Left lung (tissue), 10 donors: ENCODE measurements around the gene NOTCH1. TPM values are rescaled to one million over a fixed set of nuclear protein-coding genes. Genes with fewer than 3 reads are reported as not detected.

Experiments
- ATAC-seq: fragments of 200-7000 bp; cut with Tn5 transposase; one replicate; pipeline ENCODE4 v1.9.1; 2020; ENCODE audit warnings: moderate library complexity
- DNase-seq, 4 donors: peaks; one replicate each; pipeline ENCODE4 v3.0.0-alpha.2; 2013 to 2020
- H3K27ac ChIP-seq, 2 donors: fragments of 200-600 bp; sonication (generic) in 1 of 2; one replicate each; pipeline versions ENCODE4 v1.5.0 to v1.8.0; 2020 to 2021
- H3K27me3 ChIP-seq, 2 donors: fragments of 200-600 bp; sonication (generic) in 1 of 2; one replicate each; pipeline versions ENCODE4 v1.5.0 to v1.8.0; 2020 to 2021
- H3K36me3 ChIP-seq, 2 donors: fragments of 200-600 bp; sonication (generic) in 1 of 2; one replicate each; pipeline versions ENCODE4 v1.5.0 to v1.8.0; 2020 to 2021
- H3K4me1 ChIP-seq, 2 donors: fragments of 200-600 bp; one replicate each; pipeline ENCODE4 v1.8.0; 2021
- H3K4me3 ChIP-seq, 2 donors: fragments of 200-600 bp; sonication (generic) in 1 of 2; one replicate each; pipeline versions ENCODE4 v1.5.0 to v1.8.0; 2020 to 2021; ENCODE audit warnings: mild to moderate bottlenecking in 1 of 2
- H3K9me3 ChIP-seq, 2 donors: fragments of 200-600 bp; sonication (generic) in 1 of 2; one replicate each; pipeline versions ENCODE4 v1.5.0 to v1.8.0; 2020 to 2021
- CTCF ChIP-seq, 2 donors: fragments of 200-600 bp; sonication (generic) in 1 of 2; IDR thresholded peaks; one replicate each; pipeline versions ENCODE4 v1.5.0 to v1.8.0; 2021; ENCODE audit warnings: antibody characterized with exemption in 2 of 2
- intact Hi-C, 2 donors: fragments of 100-400 bp; cut with DNase I; formaldehyde crosslinking; loops; one replicate each; pipeline versions ENCODE4 v1.11.2 to v1.14.2; 2022
- polyA plus RNA-seq, 6 donors: library from polyadenylated mRNA; unstranded; fragments of 120-200 nt; gene quantifications; one replicate each; pipeline ENCODE4 v1.2.1, GENCODE V29; 2013; ENCODE audit not compliant: insufficient read length in 6 of 6
- total RNA-seq, 2 donors: library from RNA; stranded (reverse); fragmentation: NEBNext Ultra II Directional; extraction: Animal tissue kit (Norgen Biotek cat#: 25700); gene quantifications; one replicate each; pipeline ENCODE4 v1.2.1, GENCODE V29; 2021
- donor health status: DM: no; HTN: yes; CAD: no.
- donor health status: DM: no; HTN: no; CAD: no.

NOTCH1 gene
- total and polyA plus RNA-seq, 8 donors: 21.7 to 102 (median 33.7) TPM

GRCh38 chr9:136543830-136544547 lies 1.9 kb downstream of the NOTCH1 start:
- Histone ChIP-seq H3K27me3 (no peaks in the 10 kb centered on the region), H3K36me3 (peaks cover 0 to 37% of the 10 kb centered on the region in 2 donors), H3K27ac (peak overlapping the region; percentile 22 to 99), H3K4me3 (peak overlapping the region; percentile 78 to 96), H3K4me1 (peaks cover 41 to 76% of the 10 kb centered on the region in 2 donors), H3K9me3 (no peaks in the 10 kb centered on the region)
- no peak for TF ChIP-seq CTCF (IDR thresholded peaks at IDR 0.05)
- no peak for ATAC-seq
- intact Hi-C loops: loop anchor here in 1 of 2 donors (10.0 kb wide), 1 partner anchor 71 kb away; no protein-coding TSS in a partner anchor
- DNase-seq: no peak

GRCh38 chr9:136543280-136543679 lies 2.6 kb downstream of the NOTCH1 start:
- no peaks in the 10 kb centered on the region for H3K9me3 ChIP-seq
- H3K4me3 ChIP-seq: peak overlapping the region in 1 of 2 donors; percentile 96
- TF ChIP-seq CTCF (IDR thresholded peaks at IDR 0.05): no peak
- H3K27ac ChIP-seq: peak overlapping the region; percentile 22 to 99
- H3K36me3 ChIP-seq: peaks cover 0 to 42% of the 10 kb centered on the region in 2 donors
- no peaks in the 10 kb centered on the region for H3K27me3 ChIP-seq
- DNase-seq (no peak), ATAC-seq (no peak)
- intact Hi-C loops: loop anchor here in 1 of 2 donors (10.0 kb wide), 1 partner anchor 72 kb away; no protein-coding TSS in a partner anchor
- H3K4me1 ChIP-seq: peaks cover 44 to 83% of the 10 kb centered on the region in 2 donors

- peak overlapping the region; percentile 89 to 95 for H3K27ac ChIP-seq
- no peaks in the 10 kb centered on the region for H3K9me3 ChIP-seq
- no peak for DNase-seq
- H3K4me3 ChIP-seq: peak overlapping the region in 1 of 2 donors; percentile 96
- peaks cover 41 to 84% of the 10 kb centered on the region in 2 donors for H3K4me1 ChIP-seq
- no peaks in the 10 kb centered on the region for H3K27me3 ChIP-seq
- no peak for TF ChIP-seq CTCF (IDR thresholded peaks at IDR 0.05)
- intact Hi-C loops: loop anchor here in 1 of 2 donors (10.0 kb wide), 1 partner anchor 72 kb away; no protein-coding TSS in a partner anchor
- no peak for ATAC-seq
- H3K36me3 ChIP-seq: peaks cover 0 to 50% of the 10 kb centered on the region in 2 donors
Measured at GRCh38 chr9:136542241-136543040, 3.4 kb downstream of the NOTCH1 start.

- Histone ChIP-seq H3K4me3 (peak overlapping the region in 1 of 2 donors; percentile 2), H3K36me3 (peaks cover 0 to 57% of the 10 kb centered on the region in 2 donors), H3K4me1 (peaks cover 33 to 84% of the 10 kb centered on the region in 2 donors), H3K27me3 (no peaks in the 10 kb centered on the region), H3K27ac (peak overlapping the region; percentile 89 to 95), H3K9me3 (no peaks in the 10 kb centered on the region)
- no peak for ATAC-seq
- intact Hi-C loops: loop anchor here in 1 of 2 donors (10.0 kb wide), 1 partner anchor 73 kb away; no protein-coding TSS in a partner anchor
- no peak for TF ChIP-seq CTCF (IDR thresholded peaks at IDR 0.05)
- no peak for DNase-seq
Measured at GRCh38 chr9:136541709-136542108, 4.1 kb downstream of the NOTCH1 start.
